Fibroblast of villous mesenchyme (primary cell): Measurements from ENCODE around the gene MYCBP2. TPM values are rescaled to one million over a fixed set of nuclear protein-coding genes. Genes with fewer than 3 reads are reported as not detected.

Experiments used
- DNase-seq: peaks from one replicate; pipeline ENCODE4 v3.0.0-alpha.2; 2010; ENCODE audit warnings: low read depth
- H3K4me3 ChIP-seq: 2 replicates; pipeline ENCODE4 v1.5.1; 2011; ENCODE audit warnings: low read depth, mild to moderate bottlenecking, low read length
- CTCF ChIP-seq: IDR thresholded peaks from 2 replicates; pipeline ENCODE4 v1.5.1; 2012; ENCODE audit warnings: low read depth, mild to moderate bottlenecking, low read length; ENCODE audit not compliant: insufficient read depth
- total RNA-seq: library from RNA; depleted of rRNA; stranded (reverse); fragments of >200 nt; gene quantifications from 2 replicates; pipeline ENCODE4 v1.2.3, GENCODE V29; 2012

MYCBP2 gene
- total RNA-seq, 1 donor = 84.6 TPM

GRCh38 chr13:77113496-77113895 is 213.4 kb downstream of the MYCBP2 start:
- H3K4me3 ChIP-seq = no peak overlapping the region
- TF ChIP-seq CTCF = no peak
- peak; percentile 59 for DNase-seq

GRCh38 chr13:77105051-77105450 is 221.8 kb downstream of the MYCBP2 start:
- no peak for DNase-seq
- TF ChIP-seq CTCF = no peak
- no peak overlapping the region for H3K4me3 ChIP-seq

- no peak for TF ChIP-seq CTCF
- peak; percentile 20 for DNase-seq
- H3K4me3 ChIP-seq = no peak overlapping the region
Observed at GRCh38 chr13:77099415-77099814, 227.5 kb downstream of the MYCBP2 start.

- DNase-seq = no peak
- TF ChIP-seq CTCF = no peak
- no peak overlapping the region for H3K4me3 ChIP-seq
Observed at GRCh38 chr13:77095288-77095687, 231.6 kb downstream of the MYCBP2 start.

GRCh38 chr13:77094773-77095172 is 232.1 kb downstream of the MYCBP2 start:
- no peak for TF ChIP-seq CTCF
- DNase-seq = no peak
- H3K4me3 ChIP-seq = no peak overlapping the region

- no peak for DNase-seq
- no peak overlapping the region for H3K4me3 ChIP-seq
- no peak for TF ChIP-seq CTCF
Observed at GRCh38 chr13:77093735-77094134, 233.2 kb downstream of the MYCBP2 start.

GRCh38 chr13:77084755-77085154 is 242.1 kb downstream of the MYCBP2 start:
- DNase-seq = no peak
- no peak overlapping the region for H3K4me3 ChIP-seq
- no peak for TF ChIP-seq CTCF
